Measurements from ENCODE around the gene GPR183. TPM values are rescaled to one million over a fixed set of nuclear protein-coding genes. Genes with fewer than 3 reads are reported as not detected.
A peak's percentile ranks its signal among the peaks of the same experiment; 100 is the strongest.

Gene GPR183
- total RNA-seq, 1 donor from 2014 or later = 0.40 TPM

DNA sequence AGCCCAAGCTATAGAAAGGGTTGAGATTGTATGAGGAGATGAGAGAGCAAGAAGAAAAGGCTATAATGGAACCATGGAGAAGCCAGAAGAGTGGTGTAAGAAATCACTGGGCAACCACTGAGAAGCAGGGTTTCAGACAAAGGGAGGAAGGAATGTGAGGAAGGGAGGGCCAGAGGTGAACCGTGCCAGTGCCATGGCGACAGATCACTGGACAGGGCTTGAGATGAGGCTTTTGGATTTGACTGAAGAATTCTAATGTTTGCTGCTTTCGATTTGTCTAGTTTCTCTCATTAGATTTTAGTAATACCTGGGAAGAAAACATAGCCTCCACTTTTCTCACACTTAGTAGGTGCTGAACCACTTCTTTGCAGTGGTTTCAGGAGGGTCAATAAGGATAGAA is 6.3 kb upstream of the GPR183 start:
- DNase-seq (ENCODE audit: low read depth in 2 of 2) = peak; percentile 83 to 89

DNA sequence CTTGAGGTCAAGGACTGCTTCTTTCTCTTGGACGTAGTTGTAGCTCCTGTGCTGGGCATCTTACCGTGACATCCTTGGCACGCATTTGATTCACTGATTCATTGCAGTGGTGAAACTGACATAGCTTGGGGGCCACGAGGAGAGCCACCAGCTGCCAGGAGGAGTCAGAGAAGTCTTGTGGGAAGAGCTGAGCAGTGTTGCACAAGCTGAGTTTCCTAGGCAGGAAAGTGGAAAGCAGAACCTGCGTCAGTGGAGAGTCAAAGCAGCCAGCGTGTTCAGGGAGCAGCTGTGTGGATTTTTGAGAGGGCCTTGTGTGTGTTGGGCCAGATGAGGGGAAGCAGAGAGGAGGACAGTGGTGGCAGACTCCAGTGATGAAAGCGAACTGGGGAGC is 5.3 kb upstream of the GPR183 start:
- DNase-seq (ENCODE audit: low read depth in 2 of 2) = no peak

DNA sequence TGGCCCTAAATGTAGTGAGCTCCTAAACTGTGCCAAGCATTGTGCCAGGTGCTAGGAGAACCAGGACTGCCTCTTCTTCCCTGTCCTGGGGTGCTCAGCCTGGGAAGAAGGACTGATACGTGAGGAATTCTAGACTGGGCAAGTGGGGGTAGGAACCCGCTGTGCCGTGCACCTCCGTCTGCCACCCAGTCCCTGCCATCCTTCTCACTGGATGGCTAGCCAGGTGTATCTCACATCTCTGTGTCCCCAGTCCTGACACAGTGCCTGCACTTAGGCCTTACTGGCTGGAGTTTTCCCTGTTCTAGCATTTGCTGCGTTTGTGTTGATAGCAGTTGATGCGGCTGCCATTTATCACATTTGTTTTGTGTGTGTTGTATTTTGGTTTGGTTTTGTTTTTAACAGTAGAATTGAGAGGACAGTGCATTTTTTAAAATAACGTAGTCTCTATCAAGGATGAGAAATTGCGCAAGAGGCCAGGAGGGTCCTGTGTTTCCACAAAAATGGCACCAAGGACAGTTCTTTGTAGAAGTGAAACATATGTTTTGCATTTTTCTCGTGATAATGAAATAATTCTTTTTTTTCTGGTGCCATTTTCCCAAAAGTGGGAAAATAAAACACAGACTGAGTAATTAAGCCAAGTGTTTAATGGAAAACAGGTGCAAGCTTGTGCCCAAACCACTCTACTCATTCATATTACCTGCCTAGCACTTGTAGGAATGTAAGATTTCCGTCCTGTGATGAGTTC is 4.7 kb upstream of the GPR183 start:
- peak in 1 of 2 donors; percentile 52 for DNase-seq (ENCODE audit: low read depth in 2 of 2)

GRCh38 chr13:99311137-99311536 is 3.9 kb upstream of the GPR183 start:
- DNase-seq (ENCODE audit: low read depth in 2 of 2) = no peak

DNA sequence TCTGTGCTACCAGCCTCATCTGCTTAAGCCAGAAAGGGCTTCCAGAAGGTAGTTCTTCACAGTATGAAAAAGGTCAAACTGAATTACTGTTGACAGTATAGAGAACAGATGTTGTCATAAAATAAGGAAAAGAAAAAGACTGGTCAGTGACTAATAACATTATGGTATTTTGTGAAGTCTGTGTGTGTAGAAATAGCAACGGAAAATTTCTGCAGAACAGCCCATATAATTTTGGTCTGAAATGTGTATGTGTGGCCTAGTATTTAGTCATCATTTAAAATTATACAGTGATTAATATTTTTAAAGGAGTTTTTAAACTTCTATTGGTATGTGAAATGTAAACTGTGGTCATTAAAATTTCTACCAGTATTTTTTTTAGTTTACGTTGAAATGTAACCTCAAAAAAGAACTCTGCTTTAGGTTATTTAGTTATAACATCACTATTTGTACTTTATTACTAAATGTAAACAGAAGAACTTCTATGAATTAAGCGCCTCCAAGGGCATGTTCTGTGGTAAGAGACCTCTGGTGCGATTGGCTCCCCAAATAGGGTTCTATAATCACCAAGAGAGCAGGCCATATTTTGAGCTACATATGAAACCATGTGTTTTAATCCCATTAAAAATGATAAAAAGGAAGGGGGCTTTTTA is 3.3 kb upstream of the GPR183 start:
- no peak for DNase-seq (ENCODE audit: low read depth in 2 of 2)

DNA sequence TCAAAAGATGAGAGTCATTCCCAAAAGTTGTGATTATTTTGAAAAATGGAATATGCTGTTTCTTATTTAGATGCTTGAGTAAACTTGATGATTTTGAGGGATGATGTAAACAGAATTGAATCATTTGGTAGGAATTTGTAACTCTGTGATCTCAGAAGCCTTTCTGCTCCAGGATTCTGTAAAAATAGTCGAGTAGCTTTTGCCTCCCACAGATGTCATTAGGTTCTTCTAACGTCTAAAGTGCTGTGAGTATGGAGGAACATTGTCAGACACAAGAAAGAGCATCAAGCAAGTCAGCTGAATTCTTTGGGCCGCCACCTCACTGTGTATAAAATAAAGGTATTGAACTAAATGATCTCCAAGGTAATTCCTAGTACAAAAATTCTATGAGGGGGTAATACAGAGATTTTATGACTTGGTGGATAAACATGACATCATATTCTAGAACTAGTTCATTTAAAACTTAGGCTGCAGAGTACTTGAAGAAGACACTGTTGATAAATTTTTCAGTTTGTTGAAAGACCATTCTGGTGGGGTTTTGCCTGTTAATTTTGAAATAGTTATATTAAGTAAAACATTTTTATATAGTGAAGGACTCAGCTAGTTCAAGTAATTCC is 1.4 kb upstream of the GPR183 start:
- peak in 1 of 2 donors; percentile 55 for DNase-seq (ENCODE audit: low read depth in 2 of 2)

GRCh38 chr13:99307648-99308339 is 595 bp upstream of the GPR183 start:
- DNase-seq (ENCODE audit: low read depth in 2 of 2) = peak; percentile 82 to 92

DNA sequence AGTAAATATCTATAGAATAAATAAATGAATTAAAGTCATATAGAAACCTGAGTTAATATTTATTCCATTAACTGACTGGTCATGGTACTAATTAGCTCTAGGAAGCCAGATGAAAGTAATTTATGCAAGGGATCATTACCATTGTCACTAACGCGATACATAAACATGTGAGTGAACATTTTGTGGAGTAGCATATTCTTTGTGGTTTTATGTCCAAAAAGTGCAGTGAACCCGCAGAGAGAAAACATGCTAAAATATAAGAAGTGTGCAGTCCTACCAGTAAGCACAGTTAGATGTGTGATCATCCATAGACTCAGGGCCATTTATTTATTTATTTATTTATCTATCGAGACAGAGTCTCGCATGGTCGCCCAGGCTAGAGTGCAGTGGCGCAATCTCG is 1.6 kb downstream of the GPR183 start:
- DNase-seq (ENCODE audit: low read depth in 2 of 2) = no peak

DNA sequence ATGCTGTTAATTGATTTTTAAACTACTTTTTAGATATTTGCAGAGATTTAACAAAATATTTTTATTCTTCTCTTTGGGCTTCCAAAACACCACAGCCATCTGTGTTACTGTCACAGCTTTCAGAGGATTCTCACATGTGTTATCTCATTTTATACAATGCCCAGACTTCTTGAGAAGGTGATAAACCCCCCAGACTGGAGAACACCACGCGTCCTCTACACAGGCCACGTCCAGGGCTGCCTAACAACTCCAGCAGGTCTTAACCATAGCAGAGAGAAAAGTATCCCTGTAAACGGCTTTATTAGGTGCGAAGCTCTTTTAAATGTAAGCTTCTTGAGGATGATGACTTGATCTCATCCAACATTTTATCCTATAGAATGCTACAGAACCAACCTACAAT is 2.0 kb downstream of the GPR183 start:
- DNase-seq (ENCODE audit: low read depth in 2 of 2) = no peak

- DNase-seq (ENCODE audit: low read depth in 2 of 2) = no peak
Observed at GRCh38 chr13:99304541-99304940, 2.7 kb downstream of the GPR183 start.

- DNase-seq (ENCODE audit: low read depth in 2 of 2) = no peak
Observed at GRCh38 chr13:99303863-99304521, 3.2 kb downstream of the GPR183 start.

DNA sequence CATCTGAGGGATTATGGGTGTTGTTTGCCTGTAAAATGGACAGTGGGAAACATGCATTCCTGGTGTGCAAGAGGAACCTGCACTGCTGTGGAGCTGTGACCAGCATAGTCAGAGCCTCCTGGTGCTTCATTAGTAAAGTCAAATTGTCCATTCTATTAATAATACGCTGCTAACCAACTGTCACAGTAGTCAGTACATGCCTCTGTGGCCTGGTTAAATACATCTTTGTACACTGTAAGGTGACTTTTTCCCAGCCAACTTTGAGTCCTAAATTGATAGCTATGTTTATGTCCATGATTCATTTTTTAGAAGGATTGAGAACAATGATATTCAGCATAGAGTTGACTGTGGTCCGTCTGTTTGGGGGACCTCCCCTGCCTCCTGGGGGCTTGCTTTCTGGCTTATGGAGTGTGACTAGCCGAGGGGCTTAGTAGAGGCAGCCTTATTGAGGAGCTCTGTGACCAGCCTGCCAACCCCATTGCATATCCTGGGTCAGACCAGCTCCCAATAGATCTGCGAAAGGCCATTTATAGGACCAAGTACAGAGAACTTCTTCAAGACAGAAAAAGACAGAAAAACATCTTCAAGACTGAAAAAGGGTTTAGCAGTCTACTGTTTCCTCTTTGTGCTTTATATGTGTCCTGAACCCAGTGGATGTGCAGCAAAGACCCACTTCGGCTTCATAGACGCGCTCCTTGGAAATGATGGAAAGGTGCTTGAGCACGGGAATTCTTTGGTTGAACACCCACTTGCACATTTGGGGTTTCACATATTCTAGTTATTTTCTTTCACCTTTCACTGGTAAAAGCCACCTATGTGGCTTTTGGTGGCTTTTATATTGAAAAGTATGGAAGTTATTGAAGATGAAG is 4.3 kb downstream of the GPR183 start:
- no peak for DNase-seq (ENCODE audit: low read depth in 2 of 2)

- no peak for DNase-seq (ENCODE audit: low read depth in 2 of 2)
Observed at GRCh38 chr13:99301913-99302636, 5.1 kb downstream of the GPR183 start.

DNA sequence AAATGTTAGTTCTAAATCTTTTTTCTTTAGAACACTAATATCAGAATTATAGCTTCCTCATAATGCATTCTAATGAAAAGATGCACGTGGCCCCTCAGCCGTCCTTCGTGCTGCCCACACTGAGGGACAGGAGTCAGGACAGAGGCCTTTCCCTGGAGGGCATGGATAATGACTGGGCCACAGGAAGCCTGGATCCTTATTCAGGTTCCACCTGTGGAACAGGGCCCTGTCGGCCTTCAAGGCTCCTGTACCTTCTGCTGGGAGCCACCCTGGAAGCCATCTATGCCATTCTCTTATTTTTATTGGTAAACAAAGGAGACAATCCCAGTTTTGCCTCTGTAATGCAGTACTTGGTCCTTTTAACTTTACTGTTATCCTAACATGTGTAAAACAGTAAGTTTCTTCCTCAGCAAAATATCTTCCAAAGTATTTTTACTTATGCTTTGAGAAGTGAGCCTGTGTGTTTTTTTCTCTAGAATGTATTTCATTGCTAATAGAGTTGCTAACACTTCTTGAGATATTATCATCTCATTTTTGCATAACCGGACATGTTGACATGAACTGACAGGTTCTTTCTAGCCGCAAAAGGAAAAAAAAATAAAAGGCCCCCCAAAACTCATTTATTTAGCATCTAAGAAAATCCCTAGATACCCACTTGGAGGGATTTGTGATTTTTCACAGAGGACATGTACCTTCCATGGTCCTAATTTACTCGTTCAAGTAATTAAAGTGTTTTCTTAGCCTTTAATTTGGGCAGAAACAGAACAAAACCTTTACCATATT is 6.0 kb downstream of the GPR183 start:
- DNase-seq (ENCODE audit: low read depth in 2 of 2) = no peak

DNA sequence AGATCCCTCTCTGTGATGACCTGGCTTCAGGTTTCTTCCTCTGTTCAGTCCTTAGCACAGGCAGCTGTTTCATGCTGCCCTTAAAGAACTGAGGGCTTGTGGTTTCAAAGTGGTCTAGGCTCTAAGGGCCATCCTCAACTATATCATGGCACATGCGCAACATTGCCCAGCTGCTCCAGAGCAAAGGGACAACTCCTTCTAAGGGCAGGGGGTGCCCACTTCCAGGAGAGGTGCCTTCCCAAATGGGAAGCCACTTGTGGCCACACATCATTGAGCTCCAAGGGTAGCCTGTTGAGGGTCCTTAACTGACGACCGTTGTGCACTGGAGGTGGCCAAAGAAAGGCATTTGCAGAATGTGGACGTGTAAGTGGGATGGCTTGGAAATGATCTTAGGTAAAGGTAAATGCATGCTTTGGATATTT is 7.3 kb downstream of the GPR183 start:
- DNase-seq (ENCODE audit: low read depth in 2 of 2) = no peak

GRCh38 chr13:99299256-99299919 is 7.8 kb downstream of the GPR183 start:
- DNase-seq (ENCODE audit: low read depth in 2 of 2) = no peak

DNA sequence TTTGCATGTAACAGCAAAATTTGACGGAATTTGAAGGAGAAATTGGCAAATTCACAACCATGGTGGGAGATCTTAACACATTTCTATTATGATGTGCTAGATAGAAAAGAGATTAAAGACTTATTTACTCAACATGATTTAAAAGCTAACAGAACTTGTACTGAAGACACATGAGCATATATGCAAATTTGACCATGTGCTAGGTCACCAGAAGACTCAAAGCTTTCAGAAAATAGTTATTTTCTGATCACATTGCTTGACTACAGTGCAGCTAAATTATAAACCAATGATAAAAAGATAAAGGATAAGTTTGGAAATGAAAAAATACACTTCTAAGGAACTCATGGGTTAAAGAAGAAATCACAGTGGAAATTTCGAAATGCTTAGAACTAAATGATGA is 9.1 kb downstream of the GPR183 start:
- DNase-seq (ENCODE audit: low read depth in 2 of 2) = no peak

- no peak for DNase-seq (ENCODE audit: low read depth in 2 of 2)
Observed at GRCh38 chr13:99297331-99297730, 9.9 kb downstream of the GPR183 start.

DNA sequence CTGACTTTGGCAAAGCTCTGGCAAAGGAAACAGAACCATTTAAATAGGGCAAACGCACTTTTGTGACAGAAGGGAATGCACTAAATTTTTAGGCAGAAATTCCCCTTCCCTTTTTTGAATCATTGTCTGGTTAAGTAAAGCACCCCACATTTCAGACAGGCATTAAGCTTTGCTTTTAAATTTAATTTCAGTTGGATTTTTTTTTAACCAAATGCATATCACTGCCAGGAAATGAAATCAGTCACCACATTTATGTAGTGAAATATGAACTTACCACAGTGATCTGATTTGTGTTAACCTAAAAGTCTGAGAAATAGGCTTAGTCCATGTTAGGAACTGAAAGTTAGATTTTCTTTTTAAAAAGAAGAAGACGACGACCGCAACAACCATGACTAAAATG is 10.8 kb downstream of the GPR183 start:
- DNase-seq (ENCODE audit: low read depth in 2 of 2) = peak in 1 of 2 donors; percentile 37

All from lung microvascular endothelial cell (primary cell).